GM23338 (cell line): ENCODE measurements around the gene DOCK2. TPM values are rescaled to one million over a fixed set of nuclear protein-coding genes. Genes with fewer than 3 reads are reported as not detected.

ENCODE experiments used
- ATAC-seq: fragments of 200-7000 bp; cut with Tn5 transposase; 3 replicates; pipeline ENCODE4 v1.9.1; 2020
- DNase-seq: peaks from one replicate; pipeline ENCODE4 v3.0.0-alpha.2; 2015; ENCODE audit warnings: low spot score
- H2AFZ ChIP-seq: fragments of 200-600 bp; sonication (generic); 2 replicates; pipeline ENCODE4 v1.8.0; 2016; ENCODE audit warnings: antibody characterized with exemption, mild to moderate bottlenecking, moderate library complexity
- H3F3A ChIP-seq: fragments of 200-600 bp; sonication (generic); replicated peaks from 2 replicates; pipeline ENCODE4 v1.8.0; 2017; ENCODE audit warnings: antibody characterized with exemption, mixed run types, low read depth
- H3K27ac ChIP-seq: fragments of 200-600 bp; sonication (generic); 2 replicates; pipeline ENCODE4 v1.6.1; 2016; ENCODE audit warnings: low read depth
- H3K27me3 ChIP-seq: fragments of 200-600 bp; sonication (generic); 2 replicates; pipeline ENCODE4 v1.8.0; 2016; ENCODE audit warnings: mild to moderate bottlenecking, mixed run types, moderate library complexity; ENCODE audit not compliant: insufficient read depth
- H3K36me3 ChIP-seq: fragments of 200-600 bp; sonication (generic); 2 replicates; pipeline ENCODE4 v1.8.0; 2016; ENCODE audit warnings: mild to moderate bottlenecking; ENCODE audit not compliant: insufficient read depth
- H3K4me1 ChIP-seq: fragments of 200-600 bp; sonication (generic); 2 replicates; pipeline ENCODE4 v1.8.0; 2016; ENCODE audit warnings: mild to moderate bottlenecking, moderate library complexity; ENCODE audit not compliant: insufficient read depth
- H3K4me2 ChIP-seq: fragments of 200-600 bp; sonication (generic); 2 replicates; pipeline ENCODE4 v1.7.1; 2017; ENCODE audit warnings: mixed run types
- H3K4me3 ChIP-seq: fragments of 200-600 bp; sonication (generic); 2 replicates; pipeline ENCODE4 v1.6.1; 2016; ENCODE audit warnings: mixed run types
- H3K79me2 ChIP-seq: fragments of 200-600 bp; sonication (generic); replicated peaks from 2 replicates; pipeline ENCODE4 v1.8.0; 2017; ENCODE audit warnings: mild to moderate bottlenecking; ENCODE audit not compliant: insufficient read depth
- H3K9me2 ChIP-seq: fragments of 200-600 bp; sonication (generic); 2 replicates; pipeline ENCODE4 v1.8.0; 2017; ENCODE audit not compliant: insufficient read depth
- H4K20me1 ChIP-seq: fragments of 200-600 bp; sonication (generic); replicated peaks from 2 replicates; pipeline ENCODE4 v1.8.0; 2017; ENCODE audit warnings: mild to moderate bottlenecking; ENCODE audit not compliant: insufficient read depth
- H3K27ac Mint-ChIP-seq: 2 replicates; pipeline ENCODE4 v1.8.0; 2020; ENCODE audit warnings: inconsistent platforms, mild to moderate bottlenecking, moderate library complexity, mixed read lengths
- H3K27me3 Mint-ChIP-seq: 3 replicates; pipeline ENCODE4 v1.8.0; 2022; ENCODE audit warnings: low read depth, mild to moderate bottlenecking, moderate library complexity, mixed read lengths, inconsistent platforms; ENCODE audit not compliant: insufficient read depth, poor library complexity
- H3K36me3 Mint-ChIP-seq: 3 replicates; pipeline ENCODE4 v1.8.0; 2021; ENCODE audit warnings: low read depth, mild to moderate bottlenecking, inconsistent platforms, moderate library complexity, mixed read lengths
- H3K4me1 Mint-ChIP-seq: 3 replicates; pipeline ENCODE4 v1.8.0; 2020; ENCODE audit warnings: mild to moderate bottlenecking, inconsistent platforms, mixed read lengths
- H3K4me3 Mint-ChIP-seq: 3 replicates; pipeline ENCODE4 v1.8.0; 2021; ENCODE audit warnings: moderate library complexity, mild to moderate bottlenecking, inconsistent platforms, mixed read lengths
- H3K9me3 Mint-ChIP-seq: 3 replicates; pipeline ENCODE4 v1.8.0; 2020; ENCODE audit warnings: moderate library complexity, mild to moderate bottlenecking, inconsistent platforms, mixed read lengths
- CREB1 ChIP-seq: fragments of 250-450 bp; sonication (Bioruptor Pico); IDR thresholded peaks from 2 replicates; pipeline ENCODE4 v1.5.0; 2020; ENCODE audit warnings: low read depth, mild to moderate bottlenecking, moderate library complexity
- EZH2 ChIP-seq: fragments of 200-600 bp; sonication (generic); IDR thresholded peaks from one replicate; pipeline ENCODE4 v1.8.0; 2017; ENCODE audit warnings: antibody characterized with exemption, mild to moderate bottlenecking, low read depth; ENCODE audit not compliant: unreplicated experiment
- EZH2phosphoT487 ChIP-seq: fragments of 200-600 bp; sonication (generic); IDR thresholded peaks from one replicate; pipeline ENCODE4 v1.8.1; 2018; ENCODE audit warnings: antibody characterized with exemption; ENCODE audit not compliant: unreplicated experiment
- JUNB ChIP-seq: IDR thresholded peaks from one replicate; pipeline ENCODE4 v1.6.1; 2016; ENCODE audit warnings: antibody characterized with exemption; ENCODE audit not compliant: unreplicated experiment
- NANOG ChIP-seq: IDR thresholded peaks from 2 replicates; pipeline ENCODE4 v1.6.1; 2016; ENCODE audit warnings: antibody characterized with exemption, borderline replicate concordance
- POLR2AphosphoS5 ChIP-seq: IDR thresholded peaks from 2 replicates; pipeline ENCODE4 v1.6.1; 2016; ENCODE audit warnings: antibody characterized with exemption, low read depth
- STAT1 ChIP-seq: IDR thresholded peaks from one replicate; pipeline ENCODE4 v1.6.1; 2016; ENCODE audit warnings: antibody characterized with exemption; ENCODE audit not compliant: unreplicated experiment
- ZNF331 ChIP-seq: fragments of 250-450 bp; sonication (Bioruptor Pico); IDR thresholded peaks from 2 replicates; pipeline ENCODE4 v1.5.0; 2020; ENCODE audit warnings: low read depth, mild to moderate bottlenecking, moderate library complexity
- polyA plus RNA-seq: library from polyadenylated mRNA; unstranded; fragments of >200 nt; fragmentation: Nextera tagmentation; extraction: Ambion mirVana; gene quantifications from 2 replicates; pipeline ENCODE4 v1.2.1, GENCODE V29; 2016
- total RNA-seq: library from RNA; depleted of rRNA; stranded (reverse); fragments of >200 nt; shearing (Covaris generic); gene quantifications from 2 replicates; pipeline ENCODE4 v1.2.3, GENCODE V29; 2014
- TF ChIP-seq, protein P1 (sequence below): IDR thresholded peaks from 2 replicates; pipeline ENCODE4 v1.6.1; 2016; ENCODE audit warnings: antibody characterized with exemption
- TF ChIP-seq, protein P2 (sequence below): fragments of 250-450 bp; sonication (Bioruptor Pico); IDR thresholded peaks from 2 replicates; pipeline ENCODE4 v1.5.0; 2020; ENCODE audit warnings: mild to moderate bottlenecking, moderate library complexity
- TF ChIP-seq, protein P3 (sequence below): IDR thresholded peaks from one replicate; pipeline ENCODE4 v1.6.1; 2018; ENCODE audit warnings: antibody characterized with exemption; ENCODE audit not compliant: unreplicated experiment

The DOCK2 gene
- total and polyA plus RNA-seq, 2 experiments from 2014 or later = 3.7 to 9.4 TPM

- no peak for DNase-seq
- TF ChIP-seq, protein P1, sequence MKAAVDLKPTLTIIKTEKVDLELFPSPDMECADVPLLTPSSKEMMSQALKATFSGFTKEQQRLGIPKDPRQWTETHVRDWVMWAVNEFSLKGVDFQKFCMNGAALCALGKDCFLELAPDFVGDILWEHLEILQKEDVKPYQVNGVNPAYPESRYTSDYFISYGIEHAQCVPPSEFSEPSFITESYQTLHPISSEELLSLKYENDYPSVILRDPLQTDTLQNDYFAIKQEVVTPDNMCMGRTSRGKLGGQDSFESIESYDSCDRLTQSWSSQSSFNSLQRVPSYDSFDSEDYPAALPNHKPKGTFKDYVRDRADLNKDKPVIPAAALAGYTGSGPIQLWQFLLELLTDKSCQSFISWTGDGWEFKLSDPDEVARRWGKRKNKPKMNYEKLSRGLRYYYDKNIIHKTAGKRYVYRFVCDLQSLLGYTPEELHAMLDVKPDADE = no peak
- no peak for TF ChIP-seq EZH2
- TF ChIP-seq POLR2AphosphoS5 = no peak
- TF ChIP-seq JUNB = no peak
- TF ChIP-seq CREB1 = no peak
- TF ChIP-seq, protein P2, sequence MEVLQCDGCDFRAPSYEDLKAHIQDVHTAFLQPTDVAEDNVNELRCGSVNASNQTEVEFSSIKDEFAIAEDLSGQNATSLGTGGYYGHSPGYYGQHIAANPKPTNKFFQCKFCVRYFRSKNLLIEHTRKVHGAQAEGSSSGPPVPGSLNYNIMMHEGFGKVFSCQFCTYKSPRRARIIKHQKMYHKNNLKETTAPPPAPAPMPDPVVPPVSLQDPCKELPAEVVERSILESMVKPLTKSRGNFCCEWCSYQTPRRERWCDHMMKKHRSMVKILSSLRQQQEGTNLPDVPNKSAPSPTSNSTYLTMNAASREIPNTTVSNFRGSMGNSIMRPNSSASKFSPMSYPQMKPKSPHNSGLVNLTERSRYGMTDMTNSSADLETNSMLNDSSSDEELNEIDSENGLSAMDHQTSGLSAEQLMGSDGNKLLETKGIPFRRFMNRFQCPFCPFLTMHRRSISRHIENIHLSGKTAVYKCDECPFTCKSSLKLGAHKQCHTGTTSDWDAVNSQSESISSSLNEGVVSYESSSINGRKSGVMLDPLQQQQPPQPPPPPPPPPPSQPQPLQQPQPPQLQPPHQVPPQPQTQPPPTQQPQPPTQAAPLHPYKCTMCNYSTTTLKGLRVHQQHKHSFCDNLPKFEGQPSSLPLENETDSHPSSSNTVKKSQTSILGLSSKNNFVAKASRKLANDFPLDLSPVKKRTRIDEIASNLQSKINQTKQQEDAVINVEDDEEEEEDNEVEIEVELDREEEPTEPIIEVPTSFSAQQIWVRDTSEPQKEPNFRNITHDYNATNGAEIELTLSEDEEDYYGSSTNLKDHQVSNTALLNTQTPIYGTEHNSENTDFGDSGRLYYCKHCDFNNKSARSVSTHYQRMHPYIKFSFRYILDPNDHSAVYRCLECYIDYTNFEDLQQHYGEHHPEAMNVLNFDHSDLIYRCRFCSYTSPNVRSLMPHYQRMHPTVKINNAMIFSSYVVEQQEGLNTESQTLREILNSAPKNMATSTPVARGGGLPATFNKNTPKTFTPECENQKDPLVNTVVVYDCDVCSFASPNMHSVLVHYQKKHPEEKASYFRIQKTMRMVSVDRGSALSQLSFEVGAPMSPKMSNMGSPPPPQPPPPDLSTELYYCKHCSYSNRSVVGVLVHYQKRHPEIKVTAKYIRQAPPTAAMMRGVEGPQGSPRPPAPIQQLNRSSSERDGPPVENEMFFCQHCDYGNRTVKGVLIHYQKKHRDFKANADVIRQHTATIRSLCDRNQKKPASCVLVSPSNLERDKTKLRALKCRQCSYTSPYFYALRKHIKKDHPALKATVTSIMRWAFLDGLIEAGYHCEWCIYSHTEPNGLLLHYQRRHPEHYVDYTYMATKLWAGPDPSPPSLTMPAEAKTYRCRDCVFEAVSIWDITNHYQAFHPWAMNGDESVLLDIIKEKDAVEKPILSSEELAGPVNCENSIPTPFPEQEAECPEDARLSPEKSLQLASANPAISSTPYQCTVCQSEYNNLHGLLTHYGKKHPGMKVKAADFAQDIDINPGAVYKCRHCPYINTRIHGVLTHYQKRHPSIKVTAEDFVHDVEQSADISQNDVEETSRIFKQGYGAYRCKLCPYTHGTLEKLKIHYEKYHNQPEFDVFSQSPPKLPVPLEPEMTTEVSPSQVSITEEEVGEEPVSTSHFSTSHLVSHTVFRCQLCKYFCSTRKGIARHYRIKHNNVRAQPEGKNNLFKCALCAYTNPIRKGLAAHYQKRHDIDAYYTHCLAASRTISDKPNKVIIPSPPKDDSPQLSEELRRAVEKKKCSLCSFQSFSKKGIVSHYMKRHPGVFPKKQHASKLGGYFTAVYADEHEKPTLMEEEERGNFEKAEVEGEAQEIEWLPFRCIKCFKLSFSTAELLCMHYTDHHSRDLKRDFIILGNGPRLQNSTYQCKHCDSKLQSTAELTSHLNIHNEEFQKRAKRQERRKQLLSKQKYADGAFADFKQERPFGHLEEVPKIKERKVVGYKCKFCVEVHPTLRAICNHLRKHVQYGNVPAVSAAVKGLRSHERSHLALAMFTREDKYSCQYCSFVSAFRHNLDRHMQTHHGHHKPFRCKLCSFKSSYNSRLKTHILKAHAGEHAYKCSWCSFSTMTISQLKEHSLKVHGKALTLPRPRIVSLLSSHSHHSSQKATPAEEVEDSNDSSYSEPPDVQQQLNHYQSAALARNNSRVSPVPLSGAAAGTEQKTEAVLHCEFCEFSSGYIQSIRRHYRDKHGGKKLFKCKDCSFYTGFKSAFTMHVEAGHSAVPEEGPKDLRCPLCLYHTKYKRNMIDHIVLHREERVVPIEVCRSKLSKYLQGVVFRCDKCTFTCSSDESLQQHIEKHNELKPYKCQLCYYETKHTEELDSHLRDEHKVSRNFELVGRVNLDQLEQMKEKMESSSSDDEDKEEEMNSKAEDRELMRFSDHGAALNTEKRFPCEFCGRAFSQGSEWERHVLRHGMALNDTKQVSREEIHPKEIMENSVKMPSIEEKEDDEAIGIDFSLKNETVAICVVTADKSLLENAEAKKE (CRISPR knock-in tag) = no peak
- TF ChIP-seq, protein P3, sequence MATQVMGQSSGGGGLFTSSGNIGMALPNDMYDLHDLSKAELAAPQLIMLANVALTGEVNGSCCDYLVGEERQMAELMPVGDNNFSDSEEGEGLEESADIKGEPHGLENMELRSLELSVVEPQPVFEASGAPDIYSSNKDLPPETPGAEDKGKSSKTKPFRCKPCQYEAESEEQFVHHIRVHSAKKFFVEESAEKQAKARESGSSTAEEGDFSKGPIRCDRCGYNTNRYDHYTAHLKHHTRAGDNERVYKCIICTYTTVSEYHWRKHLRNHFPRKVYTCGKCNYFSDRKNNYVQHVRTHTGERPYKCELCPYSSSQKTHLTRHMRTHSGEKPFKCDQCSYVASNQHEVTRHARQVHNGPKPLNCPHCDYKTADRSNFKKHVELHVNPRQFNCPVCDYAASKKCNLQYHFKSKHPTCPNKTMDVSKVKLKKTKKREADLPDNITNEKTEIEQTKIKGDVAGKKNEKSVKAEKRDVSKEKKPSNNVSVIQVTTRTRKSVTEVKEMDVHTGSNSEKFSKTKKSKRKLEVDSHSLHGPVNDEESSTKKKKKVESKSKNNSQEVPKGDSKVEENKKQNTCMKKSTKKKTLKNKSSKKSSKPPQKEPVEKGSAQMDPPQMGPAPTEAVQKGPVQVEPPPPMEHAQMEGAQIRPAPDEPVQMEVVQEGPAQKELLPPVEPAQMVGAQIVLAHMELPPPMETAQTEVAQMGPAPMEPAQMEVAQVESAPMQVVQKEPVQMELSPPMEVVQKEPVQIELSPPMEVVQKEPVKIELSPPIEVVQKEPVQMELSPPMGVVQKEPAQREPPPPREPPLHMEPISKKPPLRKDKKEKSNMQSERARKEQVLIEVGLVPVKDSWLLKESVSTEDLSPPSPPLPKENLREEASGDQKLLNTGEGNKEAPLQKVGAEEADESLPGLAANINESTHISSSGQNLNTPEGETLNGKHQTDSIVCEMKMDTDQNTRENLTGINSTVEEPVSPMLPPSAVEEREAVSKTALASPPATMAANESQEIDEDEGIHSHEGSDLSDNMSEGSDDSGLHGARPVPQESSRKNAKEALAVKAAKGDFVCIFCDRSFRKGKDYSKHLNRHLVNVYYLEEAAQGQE = no peak
- no peak for TF ChIP-seq EZH2phosphoT487
- TF ChIP-seq STAT1 = no peak
- TF ChIP-seq NANOG = no peak
- no peak for TF ChIP-seq ZNF331
- Histone ChIP-seq H3K4me3 (no peak overlapping the region), H3F3A (no peaks in the 10 kb centered on the region), H2AFZ (no peak overlapping the region), H3K27me3 (no peaks in the 10 kb centered on the region), H3K4me1 (no peaks in the 10 kb centered on the region), H3K27ac (no peak overlapping the region), H3K9me2 (no peaks in the 10 kb centered on the region), H4K20me1 (no peaks in the 10 kb centered on the region), H3K36me3 (no peaks in the 10 kb centered on the region), H3K4me2 (no peak overlapping the region), H3K79me2 (no peaks in the 10 kb centered on the region)
- Mint-ChIP-seq H3K9me3 (no peaks in the 10 kb centered on the region), H3K27me3 (peaks cover 4% of the 10 kb centered on the region), H3K4me1 (no peaks in the 10 kb centered on the region), H3K36me3 (no peaks in the 10 kb centered on the region), H3K27ac (no peak overlapping the region), H3K4me3 (no peak overlapping the region)
- ATAC-seq = no peak
Observed at GRCh38 chr5:170053896-170054295, 416.8 kb downstream of the DOCK2 start.
